Subcutaneous adipose tissue (tissue), 4 donors: ENCODE results near the gene CHST8. TPM values are rescaled to one million over a fixed set of nuclear protein-coding genes. Genes with fewer than 3 reads are reported as not detected.

Experiments
- total RNA-seq, 4 donors: library from RNA; depleted of rRNA; stranded (reverse); fragments of >200 nt; gene quantifications; one replicate each; pipeline ENCODE4 v1.1.0, GENCODE V29; 2016
- TF ChIP-seq, protein P1 (sequence below): fragments of 450-650 bp; IDR thresholded peaks from one replicate; pipeline ENCODE4 v1.5.1; 2016; ENCODE audit warnings: low read depth, mild to moderate bottlenecking, control low read depth, antibody characterized with exemption, moderate library complexity

The CHST8 gene
- total RNA-seq, 4 donors from 2014 or later, result 0.49 to 4.0 (median 0.70) TPM

DNA sequence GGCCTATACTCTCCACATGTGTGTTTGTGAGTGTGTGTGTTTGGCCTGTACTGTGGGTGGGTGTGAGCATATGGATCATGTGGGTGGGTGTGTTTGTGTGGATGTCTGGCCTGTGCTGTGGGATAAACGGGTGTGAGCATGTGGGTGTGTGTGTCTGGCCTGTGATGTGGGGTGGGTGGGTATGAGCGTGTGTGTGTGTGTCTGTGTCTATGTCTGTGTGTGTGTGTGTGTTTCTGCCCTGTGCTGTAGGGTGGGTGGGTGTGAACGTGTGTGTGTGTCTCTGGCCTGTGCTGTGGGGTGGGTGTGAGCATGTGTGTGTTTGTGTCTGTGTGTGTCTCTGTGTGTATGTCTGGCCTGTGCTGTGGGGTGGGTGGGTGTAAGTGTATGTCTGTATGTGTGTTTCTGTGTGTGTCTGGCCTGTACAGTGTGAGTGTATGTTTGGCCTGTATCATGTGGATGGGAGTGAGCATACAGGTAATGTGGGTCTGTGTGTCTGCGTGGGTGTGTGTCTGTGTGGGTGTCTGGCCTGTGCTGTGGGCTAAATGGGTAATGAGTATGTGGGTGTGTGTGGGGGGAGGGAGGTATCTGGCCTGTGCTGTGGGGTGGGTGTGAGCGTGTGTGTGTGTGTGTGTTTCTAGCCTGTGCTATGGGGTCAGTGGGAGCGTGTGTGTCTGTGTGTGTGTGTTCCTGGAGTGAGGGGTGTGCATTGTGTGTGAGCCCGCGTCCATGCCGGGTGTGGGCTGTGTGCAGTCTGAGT, 154.2 kb downstream of the CHST8 start:
- TF ChIP-seq, protein P1, sequence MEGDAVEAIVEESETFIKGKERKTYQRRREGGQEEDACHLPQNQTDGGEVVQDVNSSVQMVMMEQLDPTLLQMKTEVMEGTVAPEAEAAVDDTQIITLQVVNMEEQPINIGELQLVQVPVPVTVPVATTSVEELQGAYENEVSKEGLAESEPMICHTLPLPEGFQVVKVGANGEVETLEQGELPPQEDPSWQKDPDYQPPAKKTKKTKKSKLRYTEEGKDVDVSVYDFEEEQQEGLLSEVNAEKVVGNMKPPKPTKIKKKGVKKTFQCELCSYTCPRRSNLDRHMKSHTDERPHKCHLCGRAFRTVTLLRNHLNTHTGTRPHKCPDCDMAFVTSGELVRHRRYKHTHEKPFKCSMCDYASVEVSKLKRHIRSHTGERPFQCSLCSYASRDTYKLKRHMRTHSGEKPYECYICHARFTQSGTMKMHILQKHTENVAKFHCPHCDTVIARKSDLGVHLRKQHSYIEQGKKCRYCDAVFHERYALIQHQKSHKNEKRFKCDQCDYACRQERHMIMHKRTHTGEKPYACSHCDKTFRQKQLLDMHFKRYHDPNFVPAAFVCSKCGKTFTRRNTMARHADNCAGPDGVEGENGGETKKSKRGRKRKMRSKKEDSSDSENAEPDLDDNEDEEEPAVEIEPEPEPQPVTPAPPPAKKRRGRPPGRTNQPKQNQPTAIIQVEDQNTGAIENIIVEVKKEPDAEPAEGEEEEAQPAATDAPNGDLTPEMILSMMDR, result no peak

DNA sequence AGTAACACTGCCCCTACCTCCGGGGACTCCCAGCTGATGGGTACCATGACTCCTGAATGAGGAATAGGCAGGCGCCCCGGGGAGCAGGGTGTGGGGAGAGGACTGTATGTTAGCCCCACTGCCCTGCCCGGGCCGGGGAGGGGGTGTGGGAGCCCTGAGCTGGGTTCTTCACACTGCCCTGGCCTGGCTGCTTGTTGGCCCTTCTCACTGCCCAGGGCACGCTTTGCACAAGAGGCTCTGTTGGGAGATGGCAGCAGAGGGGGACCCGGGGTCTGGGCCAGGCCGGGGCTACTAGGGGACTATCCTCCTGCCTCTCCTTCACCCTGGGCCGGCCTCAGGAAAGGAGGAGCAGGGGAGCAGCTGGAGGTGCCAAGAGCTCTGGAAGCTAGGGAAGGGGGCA, 155.6 kb downstream of the CHST8 start:
- TF ChIP-seq, protein P1, result no peak

DNA sequence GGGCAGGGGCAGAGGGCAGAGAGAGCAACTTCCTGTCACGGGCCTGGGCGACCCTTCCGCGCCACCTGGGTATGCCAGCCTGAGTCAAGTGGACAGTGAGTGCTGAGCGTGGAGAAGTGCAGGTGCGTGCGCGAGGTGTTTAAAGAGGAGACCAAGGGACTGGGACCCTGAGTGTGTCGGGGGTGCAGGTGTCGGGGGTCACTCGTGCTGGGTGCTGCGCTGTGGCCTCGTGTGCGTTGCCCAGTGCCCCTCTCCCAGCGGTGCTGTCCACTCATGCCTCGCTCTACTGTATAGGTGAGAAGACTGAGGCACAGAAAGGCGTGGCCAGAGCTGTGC, 156.0 kb downstream of the CHST8 start:
- TF ChIP-seq, protein P1, result no peak

DNA sequence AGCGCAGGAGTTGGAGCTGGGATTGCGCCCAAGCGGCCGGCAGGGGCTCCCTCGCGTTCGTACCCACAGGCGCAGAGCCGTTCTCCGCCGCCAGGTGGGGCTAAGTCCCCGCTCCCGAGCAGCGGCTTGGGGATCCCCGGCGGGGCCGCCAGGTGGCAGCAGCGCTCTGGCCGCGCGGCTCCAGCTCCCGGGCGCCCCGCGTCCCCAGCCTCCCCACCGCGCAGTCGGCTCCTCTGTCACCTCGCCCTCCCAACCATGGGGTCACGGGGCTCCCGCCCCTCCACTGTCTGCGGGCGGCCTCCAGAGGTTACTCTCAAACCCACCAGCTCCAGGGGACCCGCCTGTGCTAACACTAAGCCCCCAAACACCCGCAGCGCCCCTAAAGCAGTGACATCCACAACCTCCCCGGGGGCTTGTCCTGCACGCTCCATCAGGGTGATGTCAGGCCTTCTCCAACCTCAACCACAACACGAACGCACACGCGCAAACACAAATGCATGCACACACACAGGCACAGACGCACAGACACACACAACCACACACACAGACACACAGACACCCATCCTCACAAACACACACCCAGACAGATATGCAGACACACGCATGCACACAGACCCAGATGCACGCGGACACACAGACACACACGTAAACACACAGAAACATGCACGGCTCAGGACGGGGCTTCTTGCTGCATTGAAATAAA, 156.5 kb downstream of the CHST8 start:
- TF ChIP-seq, protein P1, result no peak

DNA sequence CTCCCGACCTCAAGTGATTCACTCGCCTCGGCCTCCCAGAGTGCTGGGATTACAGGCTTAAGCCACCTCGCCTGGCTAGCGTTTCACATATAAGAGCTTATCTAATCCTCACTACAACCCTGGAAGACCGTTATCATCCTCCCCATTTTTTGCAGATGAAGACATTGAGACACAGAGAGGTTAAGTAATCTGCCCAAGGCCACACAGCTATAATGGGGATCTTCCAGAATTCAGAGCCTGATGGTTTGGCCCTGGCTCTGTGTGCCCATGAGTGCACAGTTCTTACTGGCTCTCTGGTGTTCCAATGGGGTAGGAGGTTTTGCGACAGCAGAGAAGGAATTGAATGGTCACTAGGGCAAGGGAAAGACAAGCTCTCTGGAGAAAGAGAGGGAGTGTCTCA, 158.1 kb downstream of the CHST8 start:
- TF ChIP-seq, protein P1, result no peak

DNA sequence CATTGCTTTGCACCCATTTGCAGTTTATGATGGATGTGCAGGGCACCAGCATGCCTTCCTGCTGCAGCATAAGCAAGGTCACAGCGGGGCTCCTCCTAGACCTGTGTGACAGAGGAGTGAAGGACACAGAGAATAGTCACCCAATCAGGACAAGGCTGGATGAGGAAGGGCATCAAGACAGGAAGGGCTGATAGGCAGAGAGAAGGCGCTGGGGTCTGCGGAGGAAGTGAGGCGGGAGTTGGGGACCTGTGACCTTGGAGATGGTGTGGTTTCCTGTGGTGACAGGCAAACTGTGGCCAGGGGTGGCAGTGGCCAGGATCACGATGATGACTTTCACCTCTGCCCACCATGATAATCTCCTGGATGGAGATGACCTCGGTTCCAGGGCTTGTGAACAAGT, 158.5 kb downstream of the CHST8 start:
- TF ChIP-seq, protein P1, result no peak

DNA sequence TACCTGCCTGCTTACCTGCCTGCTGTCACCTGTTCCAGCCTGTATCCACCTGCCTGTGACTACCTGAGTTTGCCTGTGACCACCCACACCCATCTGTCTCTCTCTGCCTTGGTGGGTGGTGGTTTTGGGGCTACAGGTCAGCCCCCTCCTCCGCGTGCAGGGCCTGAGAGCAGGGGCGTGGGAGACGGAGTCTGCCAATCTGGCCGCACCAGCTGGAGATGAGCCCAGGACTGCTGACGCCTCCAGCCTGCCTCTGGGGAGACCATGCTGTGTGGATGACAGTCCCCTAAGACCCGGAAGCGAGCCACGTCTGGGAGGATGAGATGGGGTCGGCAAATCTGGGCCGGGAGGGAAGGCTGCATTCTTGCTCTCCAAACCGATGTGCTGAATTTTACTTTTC, 159.0 kb downstream of the CHST8 start:
- TF ChIP-seq, protein P1, result no peak
